GM12801 (cell line): Measurements from ENCODE around the gene PLAC1.

Experiments
- TF ChIP-seq, protein P1 (sequence below): IDR thresholded peaks from one replicate; pipeline ENCODE4 v1.5.1; 2011; ENCODE audit warnings: control low read depth; ENCODE audit not compliant: insufficient read length; ENCODE audit errors: extremely low read depth

The PLAC1 gene

GRCh38 chrX:134631426-134632346, 26.6 kb downstream of the PLAC1 start:
- TF ChIP-seq, protein P1, sequence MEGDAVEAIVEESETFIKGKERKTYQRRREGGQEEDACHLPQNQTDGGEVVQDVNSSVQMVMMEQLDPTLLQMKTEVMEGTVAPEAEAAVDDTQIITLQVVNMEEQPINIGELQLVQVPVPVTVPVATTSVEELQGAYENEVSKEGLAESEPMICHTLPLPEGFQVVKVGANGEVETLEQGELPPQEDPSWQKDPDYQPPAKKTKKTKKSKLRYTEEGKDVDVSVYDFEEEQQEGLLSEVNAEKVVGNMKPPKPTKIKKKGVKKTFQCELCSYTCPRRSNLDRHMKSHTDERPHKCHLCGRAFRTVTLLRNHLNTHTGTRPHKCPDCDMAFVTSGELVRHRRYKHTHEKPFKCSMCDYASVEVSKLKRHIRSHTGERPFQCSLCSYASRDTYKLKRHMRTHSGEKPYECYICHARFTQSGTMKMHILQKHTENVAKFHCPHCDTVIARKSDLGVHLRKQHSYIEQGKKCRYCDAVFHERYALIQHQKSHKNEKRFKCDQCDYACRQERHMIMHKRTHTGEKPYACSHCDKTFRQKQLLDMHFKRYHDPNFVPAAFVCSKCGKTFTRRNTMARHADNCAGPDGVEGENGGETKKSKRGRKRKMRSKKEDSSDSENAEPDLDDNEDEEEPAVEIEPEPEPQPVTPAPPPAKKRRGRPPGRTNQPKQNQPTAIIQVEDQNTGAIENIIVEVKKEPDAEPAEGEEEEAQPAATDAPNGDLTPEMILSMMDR: no peak

DNA sequence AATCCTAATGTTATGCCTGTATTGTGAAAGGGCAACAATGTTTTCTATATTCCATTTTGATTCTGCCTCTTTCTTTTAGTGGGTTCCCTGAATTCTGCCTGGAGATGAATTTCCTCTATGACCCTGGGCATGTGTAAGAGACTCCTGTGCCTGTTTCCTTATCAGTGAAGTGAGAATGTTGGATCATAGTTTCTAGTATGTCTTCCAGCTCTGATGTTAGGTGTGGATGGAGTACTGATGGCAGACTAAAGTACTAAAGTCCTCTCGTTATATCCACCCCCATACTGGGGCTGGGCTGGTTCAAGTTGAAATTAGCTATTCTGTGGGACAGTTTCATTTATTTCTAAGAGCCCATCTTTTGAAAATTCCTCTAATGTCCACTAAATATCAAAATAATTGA, 29.6 kb downstream of the PLAC1 start:
- TF ChIP-seq, protein P1: no peak

DNA sequence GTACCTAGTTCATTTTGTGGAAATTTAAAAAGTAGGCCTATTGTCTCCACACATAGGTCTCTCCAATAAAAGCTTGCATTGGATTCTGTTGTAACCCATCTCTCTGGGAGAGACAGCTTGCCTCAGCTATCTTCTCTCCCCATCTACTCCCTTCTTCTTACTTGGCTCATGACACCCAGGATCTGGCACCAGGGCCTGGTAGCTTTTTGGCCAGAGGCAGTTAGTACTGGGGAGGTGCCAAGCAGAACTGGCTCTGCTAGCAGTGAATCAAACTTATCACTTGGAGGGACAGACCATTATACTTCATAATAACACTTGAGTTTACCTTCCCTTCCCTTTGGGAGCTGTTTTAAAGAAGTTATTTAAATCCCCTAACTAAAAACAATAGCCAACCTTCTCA, 31.8 kb downstream of the PLAC1 start:
- TF ChIP-seq, protein P1: no peak

DNA sequence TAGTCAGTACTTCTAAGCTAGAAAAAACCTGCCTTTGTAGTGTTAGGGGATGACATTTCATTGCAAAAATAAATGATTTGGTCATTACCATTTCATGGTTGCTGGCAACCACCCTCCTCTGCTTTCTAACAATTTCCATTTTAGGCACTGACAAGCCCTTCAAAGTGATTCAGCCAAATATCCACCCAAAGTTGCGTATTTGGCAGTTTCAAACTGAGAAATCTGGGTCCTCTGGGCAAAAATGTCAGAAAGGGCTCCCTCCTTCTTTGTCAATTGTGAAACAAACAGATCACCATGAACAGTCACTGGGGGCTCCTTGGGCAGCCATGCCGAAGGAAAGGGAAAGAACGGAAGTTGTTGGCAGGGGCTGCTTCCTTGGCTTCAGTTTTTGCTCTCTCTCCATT, 33.0 kb downstream of the PLAC1 start:
- TF ChIP-seq, protein P1: no peak

DNA sequence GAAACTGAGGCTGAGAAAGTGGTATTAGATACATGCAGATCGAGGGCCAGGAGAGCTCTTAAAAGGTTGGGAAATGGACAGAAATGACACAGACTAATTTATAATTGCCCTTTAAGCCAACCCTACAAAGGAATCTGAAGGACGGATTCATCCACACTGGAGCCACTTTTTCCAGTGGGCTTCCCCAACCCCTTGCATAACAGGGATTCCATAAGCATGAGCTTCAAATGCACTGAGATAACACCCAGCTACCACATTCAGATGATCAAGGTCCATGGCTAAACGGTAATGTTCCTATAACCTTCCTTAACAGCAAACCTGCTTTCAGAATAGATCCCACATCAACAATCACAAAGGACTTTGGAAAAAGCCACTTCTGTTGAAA, 34.2 kb downstream of the PLAC1 start:
- TF ChIP-seq, protein P1: no peak

DNA sequence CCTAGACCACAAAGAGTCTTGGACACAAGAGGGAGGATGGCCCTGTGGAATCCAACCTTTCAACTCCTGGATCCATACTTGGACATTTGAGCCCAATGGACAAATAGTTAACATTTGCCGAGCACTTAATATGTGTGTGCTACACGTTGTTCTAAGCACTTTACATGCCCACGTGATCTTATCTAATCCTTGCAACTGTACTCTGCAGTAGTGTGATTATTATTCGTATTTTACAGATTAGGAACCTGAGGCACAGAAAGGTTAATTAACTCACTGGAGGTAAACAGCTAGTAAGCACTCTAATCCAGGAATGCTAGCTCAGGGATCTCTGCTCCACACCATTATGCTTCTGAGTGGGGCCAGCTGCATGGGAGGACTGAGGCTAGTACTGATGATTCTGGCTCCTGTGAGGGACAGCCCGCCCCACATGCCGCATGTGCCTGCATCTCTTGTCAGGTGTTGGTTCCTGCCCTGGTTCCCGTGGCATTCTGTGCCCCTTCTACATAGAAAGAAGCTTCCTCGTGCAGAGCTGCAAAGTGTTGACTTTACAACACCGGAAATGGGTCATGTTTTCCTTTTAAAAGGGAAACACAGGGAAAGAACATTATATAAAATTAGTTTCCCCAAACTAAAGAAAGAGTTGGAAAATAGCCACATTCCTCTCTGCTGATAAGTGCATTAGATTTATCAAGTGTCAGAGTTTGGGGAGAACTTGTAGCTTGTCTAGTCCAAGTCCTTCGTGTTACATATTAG, 34.8 kb downstream of the PLAC1 start:
- TF ChIP-seq, protein P1: no peak

DNA sequence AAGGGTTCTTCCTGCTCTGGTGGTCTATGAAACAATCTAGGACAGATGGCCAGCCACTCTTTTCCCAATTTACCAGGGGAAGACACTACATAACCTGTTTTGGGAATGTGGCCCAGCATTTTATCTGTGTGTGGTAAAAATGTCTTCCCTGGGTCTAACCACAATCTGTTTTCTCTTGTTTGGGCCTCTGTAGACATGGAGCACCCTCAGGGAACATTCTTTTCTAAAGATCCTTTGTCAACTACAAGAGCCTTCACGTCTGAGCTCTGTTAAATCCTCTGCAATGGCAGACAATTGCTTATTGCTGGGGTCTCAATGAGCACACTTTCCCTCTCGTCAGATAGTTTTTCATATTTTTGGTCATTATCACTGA, 35.5 kb downstream of the PLAC1 start:
- TF ChIP-seq, protein P1: no peak
